ENCODE data around the gene SKI.

SKI gene

GRCh38 chr1:2237773-2238172 lies 9.7 kb downstream of the SKI start:
- Histone ChIP-seq H3K27ac (ENCODE audit: low read length) (no peak overlapping the region), H3K4me1 (ENCODE audit: low read length) (no peaks in the 10 kb centered on the region), H3K27me3 (replicated peaks; ENCODE audit: insufficient read depth, low read length) (no peaks in the 10 kb centered on the region), H3K79me2 (ENCODE audit: low read length) (peaks cover 80% of the 10 kb centered on the region), H4K20me1 (ENCODE audit: insufficient read depth, low read length) (no peaks in the 10 kb centered on the region), H3K36me3 (replicated peaks; ENCODE audit: insufficient read depth, low read length) (no peaks in the 10 kb centered on the region), H3K9me2 (replicated peaks; ENCODE audit: insufficient read depth, low read length) (no peaks in the 10 kb centered on the region), H2AFZ (ENCODE audit: low read length) (no peak overlapping the region), H3K9ac (ENCODE audit: low read length) (no peak overlapping the region), H3K4me2 (ENCODE audit: low read depth, low read length) (no peak overlapping the region), H3F3A (ENCODE audit: insufficient read depth, low read length) (no peaks in the 10 kb centered on the region), H3K9me3 (replicated peaks; ENCODE audit: insufficient read depth, low read length) (no peaks in the 10 kb centered on the region), H3K4me3 (ENCODE audit: low read length) (no peak overlapping the region)
- TF ChIP-seq EZH2 (optimal IDR thresholded peaks at IDR 0.05; ENCODE audit: low read depth, low read length), result no peak
- TF ChIP-seq EZH2phosphoT487 (IDR thresholded peaks at IDR 0.05; ENCODE audit: low read length), result no peak
- TF ChIP-seq, protein P1, sequence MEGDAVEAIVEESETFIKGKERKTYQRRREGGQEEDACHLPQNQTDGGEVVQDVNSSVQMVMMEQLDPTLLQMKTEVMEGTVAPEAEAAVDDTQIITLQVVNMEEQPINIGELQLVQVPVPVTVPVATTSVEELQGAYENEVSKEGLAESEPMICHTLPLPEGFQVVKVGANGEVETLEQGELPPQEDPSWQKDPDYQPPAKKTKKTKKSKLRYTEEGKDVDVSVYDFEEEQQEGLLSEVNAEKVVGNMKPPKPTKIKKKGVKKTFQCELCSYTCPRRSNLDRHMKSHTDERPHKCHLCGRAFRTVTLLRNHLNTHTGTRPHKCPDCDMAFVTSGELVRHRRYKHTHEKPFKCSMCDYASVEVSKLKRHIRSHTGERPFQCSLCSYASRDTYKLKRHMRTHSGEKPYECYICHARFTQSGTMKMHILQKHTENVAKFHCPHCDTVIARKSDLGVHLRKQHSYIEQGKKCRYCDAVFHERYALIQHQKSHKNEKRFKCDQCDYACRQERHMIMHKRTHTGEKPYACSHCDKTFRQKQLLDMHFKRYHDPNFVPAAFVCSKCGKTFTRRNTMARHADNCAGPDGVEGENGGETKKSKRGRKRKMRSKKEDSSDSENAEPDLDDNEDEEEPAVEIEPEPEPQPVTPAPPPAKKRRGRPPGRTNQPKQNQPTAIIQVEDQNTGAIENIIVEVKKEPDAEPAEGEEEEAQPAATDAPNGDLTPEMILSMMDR (IDR thresholded peaks at IDR 0.05; ENCODE audit: low read length), result no peak
- no peak for DNase-seq

- H3K4me2 ChIP-seq (ENCODE audit: low read depth, low read length), result no peak overlapping the region
- H3K4me1 ChIP-seq (ENCODE audit: low read length), result no peaks in the 10 kb centered on the region
- no peak overlapping the region for H3K4me3 ChIP-seq (ENCODE audit: low read length)
- no peak overlapping the region for H2AFZ ChIP-seq (ENCODE audit: low read length)
- DNase-seq, result no peak
- no peak overlapping the region for H3K9ac ChIP-seq (ENCODE audit: low read length)
- H3K36me3 ChIP-seq (replicated peaks; ENCODE audit: insufficient read depth, low read length), result no peaks in the 10 kb centered on the region
- H4K20me1 ChIP-seq (ENCODE audit: insufficient read depth, low read length), result no peaks in the 10 kb centered on the region
- no peaks in the 10 kb centered on the region for H3F3A ChIP-seq (ENCODE audit: insufficient read depth, low read length)
- H3K27ac ChIP-seq (ENCODE audit: low read length), result no peak overlapping the region
- peaks cover 80% of the 10 kb centered on the region for H3K79me2 ChIP-seq (ENCODE audit: low read length)
- no peaks in the 10 kb centered on the region for H3K9me2 ChIP-seq (replicated peaks; ENCODE audit: insufficient read depth, low read length)
- TF ChIP-seq EZH2phosphoT487 (IDR thresholded peaks at IDR 0.05; ENCODE audit: low read length), result no peak
- H3K27me3 ChIP-seq (replicated peaks; ENCODE audit: insufficient read depth, low read length), result no peaks in the 10 kb centered on the region
- H3K9me3 ChIP-seq (replicated peaks; ENCODE audit: insufficient read depth, low read length), result no peaks in the 10 kb centered on the region
Observed at GRCh38 chr1:2238361-2239012, 10.4 kb downstream of the SKI start.

GRCh38 chr1:2239013-2239370 lies 10.9 kb downstream of the SKI start:
- no peaks in the 10 kb centered on the region for H3F3A ChIP-seq (ENCODE audit: insufficient read depth, low read length)
- DNase-seq, result no peak
- no peak overlapping the region for H3K4me2 ChIP-seq (ENCODE audit: low read depth, low read length)
- H3K9ac ChIP-seq (ENCODE audit: low read length), result no peak overlapping the region
- H3K4me3 ChIP-seq (ENCODE audit: low read length), result no peak overlapping the region
- TF ChIP-seq EZH2phosphoT487 (IDR thresholded peaks at IDR 0.05; ENCODE audit: low read length) (no peak), EZH2 (optimal IDR thresholded peaks at IDR 0.05; ENCODE audit: low read depth, low read length) (no peak)
- TF ChIP-seq, protein P1 (IDR thresholded peaks at IDR 0.05; ENCODE audit: low read length), result no peak
- no peaks in the 10 kb centered on the region for H3K4me1 ChIP-seq (ENCODE audit: low read length)
- H2AFZ ChIP-seq (ENCODE audit: low read length), result no peak overlapping the region
- no peaks in the 10 kb centered on the region for H3K9me3 ChIP-seq (replicated peaks; ENCODE audit: insufficient read depth, low read length)
- peaks cover 77% of the 10 kb centered on the region for H3K79me2 ChIP-seq (ENCODE audit: low read length)
- H3K27ac ChIP-seq (ENCODE audit: low read length), result no peak overlapping the region
- H3K36me3 ChIP-seq (replicated peaks; ENCODE audit: insufficient read depth, low read length), result no peaks in the 10 kb centered on the region
- no peaks in the 10 kb centered on the region for H3K27me3 ChIP-seq (replicated peaks; ENCODE audit: insufficient read depth, low read length)
- no peaks in the 10 kb centered on the region for H3K9me2 ChIP-seq (replicated peaks; ENCODE audit: insufficient read depth, low read length)
- H4K20me1 ChIP-seq (ENCODE audit: insufficient read depth, low read length), result no peaks in the 10 kb centered on the region

- DNase-seq, result no peak
- Histone ChIP-seq H3K36me3 (replicated peaks; ENCODE audit: insufficient read depth, low read length) (no peaks in the 10 kb centered on the region), H4K20me1 (ENCODE audit: insufficient read depth, low read length) (no peaks in the 10 kb centered on the region), H3K9ac (ENCODE audit: low read length) (no peak overlapping the region), H3K27ac (ENCODE audit: low read length) (no peak overlapping the region), H3F3A (ENCODE audit: insufficient read depth, low read length) (no peaks in the 10 kb centered on the region), H3K9me2 (replicated peaks; ENCODE audit: insufficient read depth, low read length) (no peaks in the 10 kb centered on the region), H3K4me2 (ENCODE audit: low read depth, low read length) (no peak overlapping the region), H3K79me2 (ENCODE audit: low read length) (peaks cover 72% of the 10 kb centered on the region), H3K27me3 (replicated peaks; ENCODE audit: insufficient read depth, low read length) (no peaks in the 10 kb centered on the region), H3K9me3 (replicated peaks; ENCODE audit: insufficient read depth, low read length) (no peaks in the 10 kb centered on the region), H3K4me3 (ENCODE audit: low read length) (no peak overlapping the region), H3K4me1 (ENCODE audit: low read length) (no peaks in the 10 kb centered on the region), H2AFZ (ENCODE audit: low read length) (no peak overlapping the region)
- TF ChIP-seq, protein P1 (IDR thresholded peaks at IDR 0.05; ENCODE audit: low read length), result no peak
- TF ChIP-seq EZH2 (optimal IDR thresholded peaks at IDR 0.05; ENCODE audit: low read depth, low read length) (no peak), EZH2phosphoT487 (IDR thresholded peaks at IDR 0.05; ENCODE audit: low read length) (no peak)
Observed at GRCh38 chr1:2239384-2239985, 11.4 kb downstream of the SKI start.

All from MM.1S (cell line).